Measurements from ENCODE around the gene CNTNAP2.
"Not testable (repeated sequence)": the region's sequence is repeated elsewhere in the genome, so short reads cannot be mapped to it uniquely, and the experiment has no call there.

Gene CNTNAP2

DNA sequence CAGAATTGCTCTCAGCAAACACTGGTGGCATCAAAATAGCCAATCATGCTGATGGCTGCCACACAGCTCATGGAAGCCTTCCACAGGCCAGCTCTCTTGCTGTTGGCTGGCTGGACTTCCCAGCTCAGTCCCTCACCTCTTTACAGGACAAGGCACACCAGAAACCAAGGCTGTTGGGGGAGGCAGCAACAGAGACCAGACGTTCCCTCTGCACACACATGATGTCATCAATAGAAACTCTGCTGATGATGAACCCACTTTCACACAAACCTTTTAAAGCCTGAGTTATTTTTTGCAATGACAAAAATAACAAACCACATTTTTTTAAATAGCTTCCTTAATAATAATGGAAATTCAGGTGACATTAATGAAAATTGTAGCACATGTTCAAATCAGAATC is 2173.0 kb downstream of the CNTNAP2 start:
- H3K4me1 ChIP-seq (ENCODE audit: control insufficient read depth, insufficient read depth, low read length): no peaks in the 10 kb centered on the region

DNA sequence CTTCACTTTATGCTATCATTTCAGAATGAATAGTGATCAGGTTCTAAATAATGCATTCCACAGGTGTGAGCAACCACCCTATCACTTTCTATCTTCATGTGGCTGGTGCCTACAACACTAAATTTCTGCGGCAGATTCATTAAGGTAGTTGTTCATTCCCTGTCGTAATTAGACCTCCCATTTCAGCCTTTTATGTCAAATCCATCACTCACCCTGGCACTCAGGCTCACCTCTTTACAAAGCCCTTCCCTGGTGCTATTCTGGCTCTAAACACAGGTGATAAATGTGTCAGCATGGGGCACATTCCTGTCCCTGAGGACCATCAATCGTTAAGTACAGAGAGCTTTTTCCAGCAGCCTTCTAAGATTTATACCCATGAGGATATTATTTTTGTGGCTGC is 2173.9 kb downstream of the CNTNAP2 start:
- no peak overlapping the region for H3K4me3 ChIP-seq (ENCODE audit: low read length)

More for the DNA sequence above, 2173.0 kb downstream of the CNTNAP2 start:
- DNase-seq (ENCODE audit: low read depth): no peak
- peaks cover 20% of the 10 kb centered on the region for H3K27me3 ChIP-seq (replicated peaks; ENCODE audit: control insufficient read depth, insufficient read depth, low read length)
- no peaks in the 10 kb centered on the region for H3K36me3 ChIP-seq (ENCODE audit: control insufficient read depth, insufficient read depth, low read length, severe bottlenecking)
- no peaks in the 10 kb centered on the region for H3K9me3 ChIP-seq (ENCODE audit: control insufficient read depth, low read length)
- no peak overlapping the region for H3K4me3 ChIP-seq (ENCODE audit: low read length)
- no peak overlapping the region for H3K9ac ChIP-seq (ENCODE audit: low read length)

DNA sequence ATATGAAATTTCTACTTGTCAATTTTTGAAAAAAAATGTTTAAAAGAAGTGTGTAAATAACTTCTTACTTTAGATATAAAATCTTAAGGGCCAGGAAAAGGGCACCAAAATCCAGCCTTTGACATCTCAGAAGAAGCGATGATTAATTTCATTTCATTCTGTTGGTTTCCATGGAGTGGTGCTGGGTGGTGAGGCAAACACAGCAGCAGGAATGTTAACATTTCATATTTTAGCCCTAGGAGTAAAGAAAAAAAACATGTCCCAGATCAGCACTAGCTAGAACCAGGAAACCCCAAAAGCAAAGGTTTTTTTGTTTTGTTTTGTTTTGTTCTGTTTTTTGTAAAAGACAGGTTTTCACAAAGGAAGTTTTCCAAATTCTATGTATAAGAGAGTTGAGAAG is 2175.2 kb downstream of the CNTNAP2 start:
- H3K4me3 ChIP-seq (ENCODE audit: low read length): no peak overlapping the region
- H3K9ac ChIP-seq (ENCODE audit: low read length): no peak overlapping the region
- DNase-seq (ENCODE audit: low read depth): no peak
- peaks cover 16% of the 10 kb centered on the region for H3K27me3 ChIP-seq (replicated peaks; ENCODE audit: control insufficient read depth, insufficient read depth, low read length)
- no peaks in the 10 kb centered on the region for H3K36me3 ChIP-seq (ENCODE audit: control insufficient read depth, insufficient read depth, low read length, severe bottlenecking)
- H3K9me3 ChIP-seq (ENCODE audit: control insufficient read depth, low read length): no peaks in the 10 kb centered on the region
- no peaks in the 10 kb centered on the region for H3K4me1 ChIP-seq (ENCODE audit: control insufficient read depth, insufficient read depth, low read length)

More for the DNA sequence above, 2173.9 kb downstream of the CNTNAP2 start:
- H3K4me1 ChIP-seq (ENCODE audit: control insufficient read depth, insufficient read depth, low read length): no peaks in the 10 kb centered on the region
- peaks cover 18% of the 10 kb centered on the region for H3K27me3 ChIP-seq (replicated peaks; ENCODE audit: control insufficient read depth, insufficient read depth, low read length)
- H3K36me3 ChIP-seq (ENCODE audit: control insufficient read depth, insufficient read depth, low read length, severe bottlenecking): no peaks in the 10 kb centered on the region
- H3K9ac ChIP-seq (ENCODE audit: low read length): no peak overlapping the region
- DNase-seq (ENCODE audit: low read depth): no peak
- H3K9me3 ChIP-seq (ENCODE audit: control insufficient read depth, low read length): no peaks in the 10 kb centered on the region

DNA sequence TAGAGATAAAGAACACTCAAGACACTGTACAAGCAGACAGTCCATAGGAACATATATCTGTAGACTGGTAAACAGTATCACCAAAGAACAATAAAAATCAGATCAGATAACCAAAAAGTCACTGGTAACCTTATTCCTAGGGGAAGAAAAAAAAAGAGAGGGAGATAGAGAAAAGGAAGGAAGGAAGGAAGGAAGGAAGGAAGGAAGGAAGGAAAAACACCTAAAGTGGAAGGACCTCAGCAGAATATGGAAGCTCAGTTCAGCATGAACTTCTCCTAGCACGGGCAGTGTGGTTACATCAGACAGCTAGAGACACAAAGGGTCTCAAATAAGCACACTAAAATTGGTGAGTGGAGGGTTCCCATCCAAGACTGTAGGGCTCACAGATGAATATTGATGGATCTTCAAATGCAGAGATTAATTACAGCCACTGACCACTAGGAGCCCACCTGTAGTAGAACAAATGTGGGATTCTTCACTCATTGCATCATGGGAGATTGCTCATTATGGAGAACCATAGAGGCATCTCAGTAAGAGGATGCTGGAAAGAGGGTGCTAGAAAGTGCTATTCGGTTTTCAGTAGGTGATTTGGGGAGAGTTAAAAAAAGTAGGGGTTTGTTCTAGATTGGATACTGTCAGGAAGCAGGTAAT is 2180.5 kb downstream of the CNTNAP2 start:
- H3K9ac ChIP-seq (ENCODE audit: low read length): no peak overlapping the region
- no peaks in the 10 kb centered on the region for H3K4me1 ChIP-seq (ENCODE audit: control insufficient read depth, insufficient read depth, low read length)
- no peaks in the 10 kb centered on the region for H3K36me3 ChIP-seq (ENCODE audit: control insufficient read depth, insufficient read depth, low read length, severe bottlenecking)
- H3K4me3 ChIP-seq (ENCODE audit: low read length): no peak overlapping the region
- peaks cover 14% of the 10 kb centered on the region for H3K27me3 ChIP-seq (replicated peaks; ENCODE audit: control insufficient read depth, insufficient read depth, low read length)
- DNase-seq (ENCODE audit: low read depth): no peak
- no peaks in the 10 kb centered on the region for H3K9me3 ChIP-seq (ENCODE audit: control insufficient read depth, low read length)

DNA sequence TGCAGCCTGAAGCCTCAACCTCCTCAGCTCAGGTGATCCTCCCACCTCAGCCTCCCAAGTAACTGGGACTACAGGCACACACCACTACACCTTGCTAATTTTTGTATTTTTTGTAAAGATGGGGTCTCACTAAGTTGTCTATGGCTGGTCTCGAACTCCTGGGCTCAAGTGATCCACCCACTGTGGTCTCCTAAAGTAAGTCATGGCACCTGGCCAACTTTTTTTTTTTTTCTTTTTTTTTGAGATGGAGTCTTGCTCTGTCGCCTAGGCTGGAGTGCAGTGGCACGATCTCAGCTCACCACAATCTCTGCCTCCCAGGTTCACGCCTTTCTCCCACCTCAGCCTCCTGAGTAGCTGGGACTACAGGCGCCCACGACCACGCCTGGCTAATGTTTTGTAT is 2182.2 kb downstream of the CNTNAP2 start:
- not testable (repeated sequence) for H3K4me3 ChIP-seq (ENCODE audit: low read length); DNase-seq (ENCODE audit: low read depth); H3K4me1 ChIP-seq (ENCODE audit: control insufficient read depth, insufficient read depth, low read length); H3K9me3 ChIP-seq (ENCODE audit: control insufficient read depth, low read length); H3K36me3 ChIP-seq (ENCODE audit: control insufficient read depth, insufficient read depth, low read length, severe bottlenecking); H3K9ac ChIP-seq (ENCODE audit: low read length)
- H3K27me3 ChIP-seq (replicated peaks; ENCODE audit: control insufficient read depth, insufficient read depth, low read length): peaks cover 14% of the 10 kb centered on the region

DNA sequence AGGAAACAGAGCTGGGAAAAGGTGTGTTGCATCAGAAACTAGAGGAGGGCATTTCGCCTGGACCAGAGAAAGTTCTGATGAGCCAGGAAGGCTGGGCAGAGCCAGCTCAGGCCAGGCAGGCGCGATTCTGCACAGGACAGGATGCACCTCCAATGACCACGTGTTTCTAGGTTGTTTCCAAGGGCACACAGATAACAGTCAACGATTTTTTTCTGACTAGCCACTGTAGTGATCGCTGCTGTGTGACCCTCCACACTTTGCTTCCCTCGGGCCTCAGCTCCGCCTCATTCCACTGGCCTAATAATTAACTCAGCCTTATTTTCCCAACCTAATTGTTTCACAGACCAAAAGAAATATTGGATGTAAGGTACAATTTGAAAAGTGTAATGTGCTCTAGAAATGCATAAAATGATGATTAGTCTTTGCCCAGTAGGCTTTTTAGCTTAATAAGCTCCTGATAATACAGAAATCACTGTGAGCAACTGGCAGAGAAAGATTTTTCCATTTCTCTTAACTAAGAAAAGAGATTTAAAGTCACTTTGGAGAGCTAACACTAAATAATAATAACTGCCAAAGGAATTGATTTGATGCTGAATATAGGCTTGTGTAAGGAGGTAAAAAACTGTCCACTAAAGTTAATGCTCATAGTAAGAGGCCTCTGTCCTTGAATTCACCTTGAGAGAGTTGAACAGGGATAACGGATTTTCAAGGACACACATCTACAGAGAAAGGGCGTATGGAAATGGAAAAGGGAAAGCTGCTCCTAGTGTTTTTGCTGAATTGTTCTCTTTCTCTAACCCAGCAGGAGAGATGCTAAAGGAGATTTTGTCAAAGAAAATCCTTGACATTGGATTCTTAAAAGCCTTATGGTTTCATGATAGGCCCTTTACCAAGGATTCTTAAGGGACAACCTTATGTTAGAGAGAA is 2183.0 kb downstream of the CNTNAP2 start:
- Histone ChIP-seq H3K9ac (ENCODE audit: low read length) (no peak overlapping the region), H3K4me1 (ENCODE audit: control insufficient read depth, insufficient read depth, low read length) (peaks cover 18% of the 10 kb centered on the region), H3K9me3 (ENCODE audit: control insufficient read depth, low read length) (no peaks in the 10 kb centered on the region)

DNA sequence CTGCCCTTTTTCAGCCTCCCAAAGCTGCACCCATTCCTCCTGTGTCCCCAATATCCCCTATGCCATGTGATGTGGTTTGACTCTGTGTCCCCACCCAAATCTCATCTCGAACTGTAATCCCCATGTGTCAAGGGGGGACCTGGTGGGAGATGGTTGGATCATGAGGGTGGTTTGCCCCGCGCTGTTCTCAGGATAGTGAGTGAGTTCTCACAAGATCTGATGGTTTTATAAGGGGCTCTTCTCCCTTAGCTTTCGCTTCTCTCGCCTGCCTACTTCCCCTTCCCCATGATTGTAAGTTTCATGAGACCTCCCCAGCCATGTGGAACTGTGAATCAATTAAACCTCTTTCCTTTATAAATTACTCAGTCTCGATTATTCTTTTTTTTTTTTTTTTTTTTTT is 2185.8 kb downstream of the CNTNAP2 start:
- peaks cover 19% of the 10 kb centered on the region for H3K4me1 ChIP-seq (ENCODE audit: control insufficient read depth, insufficient read depth, low read length)
- not testable (repeated sequence) for DNase-seq (ENCODE audit: low read depth); H3K4me3 ChIP-seq (ENCODE audit: low read length); H3K9ac ChIP-seq (ENCODE audit: low read length); H3K9me3 ChIP-seq (ENCODE audit: control insufficient read depth, low read length); H3K36me3 ChIP-seq (ENCODE audit: control insufficient read depth, insufficient read depth, low read length, severe bottlenecking)
- H3K27me3 ChIP-seq (replicated peaks; ENCODE audit: control insufficient read depth, insufficient read depth, low read length): peaks cover 13% of the 10 kb centered on the region

More for the DNA sequence above, 2183.0 kb downstream of the CNTNAP2 start:
- Histone ChIP-seq H3K4me3 (ENCODE audit: low read length) (no peak overlapping the region), H3K27me3 (replicated peaks; ENCODE audit: control insufficient read depth, insufficient read depth, low read length) (peaks cover 14% of the 10 kb centered on the region), H3K36me3 (ENCODE audit: control insufficient read depth, insufficient read depth, low read length, severe bottlenecking) (no peaks in the 10 kb centered on the region)
- no peak for DNase-seq (ENCODE audit: low read depth)

DNA sequence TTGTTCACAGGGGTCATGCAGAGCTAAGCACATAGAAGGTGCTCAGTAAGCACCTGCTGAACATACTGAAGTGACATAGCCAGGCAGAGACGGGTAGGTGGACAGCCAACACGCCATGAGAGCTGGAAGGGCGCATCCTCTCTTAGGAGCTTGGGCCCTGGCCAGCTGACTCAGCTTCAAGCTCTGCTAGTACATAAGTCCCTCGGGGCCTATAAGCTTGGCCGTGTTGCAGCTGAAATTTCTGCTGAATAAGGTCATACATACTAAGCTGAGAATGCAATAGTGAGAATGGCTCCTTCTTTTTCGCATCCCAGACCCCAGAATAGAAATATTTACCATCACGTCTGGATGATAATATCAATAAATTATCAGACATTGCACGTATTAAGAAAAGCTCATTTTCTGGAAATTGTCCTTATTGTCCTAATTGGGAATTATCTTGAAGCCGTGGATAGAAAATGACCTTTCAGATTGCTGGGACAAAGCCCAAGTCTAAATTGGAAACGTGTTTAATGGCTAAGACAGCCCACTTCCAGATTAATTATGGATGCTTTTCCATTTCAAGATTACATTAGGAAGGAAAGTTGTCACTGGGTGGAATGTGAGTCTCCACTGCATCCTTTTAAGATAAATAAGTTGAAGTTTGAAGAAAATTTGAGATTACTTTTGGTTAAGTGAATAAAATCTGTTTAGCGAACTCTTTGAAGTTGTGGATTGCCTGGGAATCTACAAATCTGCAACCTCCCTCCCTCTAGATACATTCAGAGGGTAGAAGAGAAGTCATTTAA is 2186.9 kb downstream of the CNTNAP2 start:
- Histone ChIP-seq H3K9me3 (ENCODE audit: control insufficient read depth, low read length) (no peaks in the 10 kb centered on the region), H3K27me3 (replicated peaks; ENCODE audit: control insufficient read depth, insufficient read depth, low read length) (peaks cover 16% of the 10 kb centered on the region), H3K9ac (ENCODE audit: low read length) (peak overlapping the region; percentile 8), H3K4me1 (ENCODE audit: control insufficient read depth, insufficient read depth, low read length) (peaks cover 19% of the 10 kb centered on the region), H3K4me3 (ENCODE audit: low read length) (peak overlapping the region; percentile 53), H3K36me3 (ENCODE audit: control insufficient read depth, insufficient read depth, low read length, severe bottlenecking) (no peaks in the 10 kb centered on the region)
- peak; percentile 69 for DNase-seq (ENCODE audit: low read depth)

DNA sequence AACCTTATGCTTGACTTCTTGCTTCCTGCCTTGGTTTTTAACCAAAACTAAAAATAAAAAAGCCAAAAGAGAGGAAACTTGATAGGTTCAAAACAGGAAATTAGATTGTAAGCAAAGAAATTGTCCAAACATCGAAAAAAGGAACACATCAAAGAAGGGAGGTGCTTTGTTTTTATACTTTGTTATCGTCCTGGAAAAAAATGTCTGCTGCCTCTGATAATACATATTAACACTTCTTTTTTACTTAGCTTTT is 2187.4 kb downstream of the CNTNAP2 start:
- no peak for DNase-seq (ENCODE audit: low read depth)
- Histone ChIP-seq H3K4me1 (ENCODE audit: control insufficient read depth, insufficient read depth, low read length) (peaks cover 19% of the 10 kb centered on the region), H3K4me3 (ENCODE audit: low read length) (peak overlapping the region; percentile 53), H3K27me3 (replicated peaks; ENCODE audit: control insufficient read depth, insufficient read depth, low read length) (peaks cover 16% of the 10 kb centered on the region), H3K9me3 (ENCODE audit: control insufficient read depth, low read length) (no peaks in the 10 kb centered on the region), H3K9ac (ENCODE audit: low read length) (peak overlapping the region; percentile 8), H3K36me3 (ENCODE audit: control insufficient read depth, insufficient read depth, low read length, severe bottlenecking) (no peaks in the 10 kb centered on the region)

DNA sequence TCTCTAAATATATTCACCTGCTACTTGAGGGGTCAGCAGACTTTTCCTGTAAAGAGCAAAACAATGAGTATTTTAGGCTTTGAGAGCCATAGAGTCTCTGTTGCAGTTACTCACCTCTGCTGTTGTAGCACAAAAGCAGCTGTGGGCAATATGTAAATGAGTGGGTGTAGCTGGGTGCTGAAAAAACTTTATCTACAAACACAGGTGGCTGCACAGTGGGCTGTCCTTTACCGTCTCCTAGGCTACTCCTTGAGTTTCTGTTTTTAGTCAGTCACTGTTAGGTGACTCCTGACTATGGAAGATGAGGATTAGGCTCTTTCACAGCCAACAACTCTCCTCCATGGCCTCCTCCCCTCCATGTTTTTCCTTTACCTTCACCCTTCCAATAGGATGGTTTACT is 2187.9 kb downstream of the CNTNAP2 start:
- no peak overlapping the region for H3K4me3 ChIP-seq (ENCODE audit: low read length)
- H3K36me3 ChIP-seq (ENCODE audit: control insufficient read depth, insufficient read depth, low read length, severe bottlenecking): no peaks in the 10 kb centered on the region
- DNase-seq (ENCODE audit: low read depth): no peak
- H3K9ac ChIP-seq (ENCODE audit: low read length): no peak overlapping the region
- H3K9me3 ChIP-seq (ENCODE audit: control insufficient read depth, low read length): no peaks in the 10 kb centered on the region
- peaks cover 19% of the 10 kb centered on the region for H3K4me1 ChIP-seq (ENCODE audit: control insufficient read depth, insufficient read depth, low read length)
- peaks cover 16% of the 10 kb centered on the region for H3K27me3 ChIP-seq (replicated peaks; ENCODE audit: control insufficient read depth, insufficient read depth, low read length)

DNA sequence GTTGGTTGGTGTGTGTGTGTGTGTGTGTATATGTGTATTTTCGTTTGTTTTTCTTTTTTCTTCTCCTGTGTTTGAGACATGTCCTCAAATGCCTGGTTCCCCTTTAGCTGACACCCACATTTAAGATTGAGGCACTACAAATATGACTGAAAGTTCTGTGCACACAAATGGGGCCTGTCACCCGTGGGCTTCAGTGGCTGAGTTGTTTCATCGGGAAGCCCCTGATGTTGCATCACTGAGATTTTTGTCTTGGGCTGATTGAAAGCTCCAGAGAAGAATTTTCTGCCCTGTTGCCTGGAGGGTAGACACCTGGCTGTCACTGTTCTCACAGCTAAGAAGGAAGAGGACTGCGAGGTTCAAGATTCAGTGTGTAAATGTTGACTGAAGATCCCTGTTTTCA is 2190.2 kb downstream of the CNTNAP2 start:
- H3K4me3 ChIP-seq (ENCODE audit: low read length): no peak overlapping the region
- H3K36me3 ChIP-seq (ENCODE audit: control insufficient read depth, insufficient read depth, low read length, severe bottlenecking): no peaks in the 10 kb centered on the region
- peaks cover 14% of the 10 kb centered on the region for H3K27me3 ChIP-seq (replicated peaks; ENCODE audit: control insufficient read depth, insufficient read depth, low read length)
- no peaks in the 10 kb centered on the region for H3K9me3 ChIP-seq (ENCODE audit: control insufficient read depth, low read length)
- no peak for DNase-seq (ENCODE audit: low read depth)
- no peak overlapping the region for H3K9ac ChIP-seq (ENCODE audit: low read length)
- H3K4me1 ChIP-seq (ENCODE audit: control insufficient read depth, insufficient read depth, low read length): peaks cover 19% of the 10 kb centered on the region

Measured in adipocyte (in vitro differentiated cells).